AG10803 (cell line): ENCODE data around the gene NDUFA9.

ENCODE experiments used
- DNase-seq: peaks from one replicate; pipeline ENCODE4 v3.0.0; 2010; ENCODE audit warnings: low read depth
- H3K4me3 ChIP-seq: 2 replicates; pipeline ENCODE4 v1.5.1; 2011; ENCODE audit warnings: mild to moderate bottlenecking, low read length, control low read depth
- TF ChIP-seq, protein P1 (sequence below): conservative IDR thresholded peaks from 2 replicates; pipeline ENCODE4 v1.5.1; 2011; ENCODE audit warnings: mild to moderate bottlenecking, low read length, control low read depth, inconsistent platforms

The NDUFA9 gene

DNA sequence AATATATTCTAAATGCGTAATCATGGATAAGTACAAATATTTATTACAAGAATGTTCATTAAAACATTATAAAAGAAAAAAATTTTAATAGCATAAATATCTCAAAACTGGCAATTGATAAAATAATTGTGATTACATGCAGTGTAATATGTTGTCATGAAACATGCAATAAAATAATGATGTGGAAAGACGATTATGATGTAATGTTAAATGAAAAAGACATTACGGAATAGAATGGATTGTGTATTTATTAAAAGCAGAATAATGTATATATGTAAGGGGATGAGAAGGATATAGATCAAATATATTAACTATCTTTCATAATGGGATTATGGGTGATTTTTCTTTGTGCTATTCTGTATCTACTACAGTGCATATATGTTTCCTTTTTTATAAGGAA lies 32.8 kb downstream of the NDUFA9 start:
- TF ChIP-seq, protein P1, sequence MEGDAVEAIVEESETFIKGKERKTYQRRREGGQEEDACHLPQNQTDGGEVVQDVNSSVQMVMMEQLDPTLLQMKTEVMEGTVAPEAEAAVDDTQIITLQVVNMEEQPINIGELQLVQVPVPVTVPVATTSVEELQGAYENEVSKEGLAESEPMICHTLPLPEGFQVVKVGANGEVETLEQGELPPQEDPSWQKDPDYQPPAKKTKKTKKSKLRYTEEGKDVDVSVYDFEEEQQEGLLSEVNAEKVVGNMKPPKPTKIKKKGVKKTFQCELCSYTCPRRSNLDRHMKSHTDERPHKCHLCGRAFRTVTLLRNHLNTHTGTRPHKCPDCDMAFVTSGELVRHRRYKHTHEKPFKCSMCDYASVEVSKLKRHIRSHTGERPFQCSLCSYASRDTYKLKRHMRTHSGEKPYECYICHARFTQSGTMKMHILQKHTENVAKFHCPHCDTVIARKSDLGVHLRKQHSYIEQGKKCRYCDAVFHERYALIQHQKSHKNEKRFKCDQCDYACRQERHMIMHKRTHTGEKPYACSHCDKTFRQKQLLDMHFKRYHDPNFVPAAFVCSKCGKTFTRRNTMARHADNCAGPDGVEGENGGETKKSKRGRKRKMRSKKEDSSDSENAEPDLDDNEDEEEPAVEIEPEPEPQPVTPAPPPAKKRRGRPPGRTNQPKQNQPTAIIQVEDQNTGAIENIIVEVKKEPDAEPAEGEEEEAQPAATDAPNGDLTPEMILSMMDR: no peak
- H3K4me3 ChIP-seq: no peak overlapping the region
- DNase-seq: no peak

DNA sequence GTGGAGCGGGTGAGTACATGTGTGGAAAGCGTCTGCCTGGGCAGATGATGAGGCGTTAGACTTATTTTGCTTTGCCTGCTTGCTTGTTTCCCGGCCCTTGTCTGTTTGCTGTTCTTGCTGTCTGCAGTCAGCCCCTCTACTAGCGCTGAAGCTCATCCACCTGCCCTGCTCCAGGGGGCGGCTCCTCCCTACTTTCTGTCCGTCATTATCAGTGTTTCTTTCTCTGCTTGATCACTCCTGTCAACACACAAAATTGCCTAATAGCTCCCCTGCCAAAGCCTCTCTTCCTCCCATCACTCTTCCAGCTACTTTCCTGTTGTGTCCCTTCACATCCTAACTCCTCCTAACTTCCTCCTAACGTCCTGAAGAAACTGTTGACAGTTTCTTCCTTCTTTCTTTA lies 36.4 kb downstream of the NDUFA9 start:
- H3K4me3 ChIP-seq: no peak overlapping the region
- TF ChIP-seq, protein P1: no peak
- DNase-seq: no peak

DNA sequence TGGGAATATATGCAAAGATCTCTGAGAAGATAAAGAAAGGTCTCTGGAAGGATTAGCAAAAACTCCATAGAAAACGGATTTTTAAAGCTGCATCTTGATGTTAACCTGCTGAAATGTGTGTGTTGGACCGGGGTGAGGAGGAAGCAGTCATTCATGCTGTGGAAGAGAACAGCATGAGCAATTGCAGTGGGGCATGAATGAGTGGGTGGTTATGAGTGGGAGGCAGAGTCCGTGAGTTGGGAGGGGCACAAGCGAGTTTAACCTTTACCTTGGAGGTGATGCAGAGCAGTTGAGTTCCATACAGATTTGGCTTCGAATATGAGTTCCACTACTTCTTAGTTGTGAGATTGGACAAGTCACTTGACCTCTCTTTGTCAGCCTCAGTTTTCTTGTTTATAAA lies 41.8 kb downstream of the NDUFA9 start:
- TF ChIP-seq, protein P1: no peak
- no peak for DNase-seq

More for the DNA sequence above, 41.8 kb downstream of the NDUFA9 start:
- H3K4me3 ChIP-seq: no peak overlapping the region
